GM18909 (cell line): Measurements from ENCODE around the gene POP4.

Source experiments
- ATAC-seq: cut with Tn5 transposase; IDR thresholded peaks from one replicate; pipeline ENCODE4 v1.9.1; 2021; ENCODE audit warnings: mild to moderate bottlenecking; ENCODE audit not compliant: unreplicated experiment, poor library complexity

Gene POP4

GRCh38 chr19:29655648-29656335 lies 49.7 kb downstream of the POP4 start:
- no peak for ATAC-seq

DNA sequence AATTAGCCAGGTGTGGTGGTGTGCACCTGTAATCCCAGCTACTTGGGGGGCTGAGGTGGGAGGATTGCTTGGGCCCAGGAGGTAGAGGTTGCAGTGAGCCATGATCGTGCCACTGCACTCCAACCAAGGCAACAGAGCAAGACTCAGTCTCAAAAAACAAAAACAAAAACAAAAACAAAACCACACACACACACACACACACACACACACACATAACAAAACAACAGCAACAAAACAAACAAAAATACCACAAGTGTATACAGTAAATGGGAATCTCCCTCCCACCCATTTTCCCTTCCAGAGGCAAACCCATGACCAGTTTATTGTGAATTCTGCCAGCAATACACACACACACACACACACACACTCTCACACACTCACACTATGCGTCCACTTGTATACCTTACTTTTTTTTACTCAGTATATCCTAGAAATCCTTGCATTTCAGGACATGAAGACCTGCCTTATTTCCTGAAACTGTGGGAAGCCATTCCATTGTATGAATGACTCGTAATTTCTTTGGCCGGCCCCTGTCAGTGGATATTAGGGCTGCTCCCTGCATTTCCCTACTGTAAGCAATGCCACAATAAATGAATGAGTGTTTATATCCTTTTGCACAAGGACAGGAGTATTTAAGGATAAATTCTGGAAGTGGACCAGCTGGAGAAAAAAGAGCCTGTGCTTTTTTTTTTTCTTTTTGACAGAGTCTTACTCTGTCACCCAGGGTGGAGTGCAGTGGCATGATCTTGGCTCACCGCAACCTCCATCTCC lies 52.3 kb downstream of the POP4 start:
- ATAC-seq = no peak

DNA sequence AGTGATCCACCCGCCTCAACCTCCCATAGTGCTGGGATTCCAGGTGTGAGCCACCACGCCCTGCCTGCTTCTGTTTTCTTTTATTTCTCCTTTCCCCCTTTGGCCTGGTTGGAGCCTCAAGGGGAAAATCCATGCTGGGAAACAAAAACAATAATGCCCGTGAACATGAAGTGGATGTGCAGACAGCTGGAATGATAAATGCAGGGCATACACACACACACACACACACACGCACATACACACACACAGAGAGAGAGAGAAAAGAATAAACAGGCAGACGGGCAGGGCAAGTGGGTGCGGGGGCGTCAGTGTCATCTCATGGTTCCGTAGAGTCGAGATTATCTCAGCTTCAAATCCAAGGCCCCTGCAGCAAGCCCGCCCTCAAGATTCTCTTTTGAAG lies 54.8 kb downstream of the POP4 start:
- no peak for ATAC-seq

GRCh38 chr19:29662278-29662603 lies 56.2 kb downstream of the POP4 start:
- no peak for ATAC-seq

- ATAC-seq = no peak
Measured at GRCh38 chr19:29662604-29663404, 56.7 kb downstream of the POP4 start.

GRCh38 chr19:29663861-29664752 lies 58.0 kb downstream of the POP4 start:
- ATAC-seq = no peak

- no peak for ATAC-seq
Measured at GRCh38 chr19:29664753-29665214, 58.7 kb downstream of the POP4 start.

- ATAC-seq = peak; percentile 91
Measured at GRCh38 chr19:29665215-29665825, 59.2 kb downstream of the POP4 start, which contains the start of gene PLEKHF1. Gene PLEKHF1 (plus strand): TSS chr19:29665461. CDS start chr19:29673840, 8,379 bp downstream.

DNA sequence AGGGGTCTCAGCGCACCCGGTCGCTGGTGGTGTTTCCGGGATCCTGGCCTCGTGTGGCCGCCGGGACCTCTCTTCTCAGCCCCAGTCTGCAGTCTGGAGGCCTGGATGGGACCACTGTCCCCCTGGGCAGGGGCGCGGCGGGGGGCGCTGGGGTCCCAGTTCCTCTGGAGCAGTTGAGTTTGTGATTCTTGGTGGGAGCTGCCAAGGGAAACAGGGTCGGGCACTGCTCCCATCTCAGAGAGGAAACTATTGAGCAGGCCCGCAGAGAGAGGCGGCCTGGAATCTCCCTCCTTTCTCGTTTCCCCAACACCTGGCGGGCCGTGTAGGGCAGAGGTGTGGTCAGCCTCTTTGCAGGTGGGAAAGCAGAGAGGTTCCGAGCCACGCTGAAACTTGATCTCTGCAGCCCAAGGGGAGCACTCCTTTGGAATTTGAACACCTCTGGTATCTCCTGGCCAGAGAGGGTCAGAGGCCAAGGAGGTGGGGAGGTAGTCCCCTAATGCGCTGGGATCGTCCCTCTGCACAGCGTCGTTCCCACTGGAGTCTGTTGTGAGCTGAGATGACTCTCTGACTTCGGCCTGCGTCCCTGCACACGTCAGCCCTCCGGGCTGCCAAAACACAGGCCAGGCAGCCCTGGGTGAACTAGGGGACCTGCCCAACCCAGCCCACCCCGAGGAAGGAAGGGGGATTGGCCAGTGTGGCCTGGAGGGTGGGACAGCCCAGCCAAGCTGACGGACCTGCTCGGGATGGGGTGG lies 59.9 kb downstream of the POP4 start:
- no peak for ATAC-seq
